A673 (cell line): ENCODE data around the gene TGM6. TPM values are rescaled to one million over a fixed set of nuclear protein-coding genes. Genes with fewer than 3 reads are reported as not detected.
A peak's percentile ranks its signal among the peaks of the same experiment; 100 is the strongest.

Experiments
- BruUV-seq: library from RNA; stranded (reverse); fragments of 400-500 nt; replicated peaks from 2 replicates; lab custom pipeline; 2021; lab: Mats Ljungman, UMichigan
- CTCF ChIA-PET: fragments of 300-600 bp; sonication (Branson Sonifier 250); formaldehyde crosslinking; loops from one replicate; lab custom pipeline; 2022; ENCODE audit warnings: antibody characterized with exemption; lab: Charles Lee
- POLR2A ChIA-PET: fragments of 300-600 bp; sonication (Branson Sonifier 250); formaldehyde crosslinking; loops from one replicate; lab custom pipeline; 2022; ENCODE audit warnings: antibody characterized with exemption; ENCODE audit not compliant: low non-redundant PET; lab: Charles Lee
- DNase-seq: peaks from one replicate; pipeline ENCODE4 v3.0.0-alpha.2; 2015; ENCODE audit warnings: low spot score
- H3K27ac ChIP-seq: fragments of 200-600 bp; sonication (generic); 2 replicates; pipeline ENCODE4 v1.5.1; 2016; ENCODE audit warnings: mixed run types, low read depth, mild to moderate bottlenecking, mixed read lengths, antibody characterized with exemption, low read length; ENCODE audit not compliant: poor library complexity, severe bottlenecking
- H3K27me3 ChIP-seq: fragments of 200-600 bp; sonication (generic); replicated peaks from 2 replicates; pipeline ENCODE4 v1.6.1; 2017; ENCODE audit warnings: mixed run types, low read depth, mild to moderate bottlenecking, mixed read lengths, antibody characterized with exemption, low read length; ENCODE audit not compliant: insufficient read depth, poor library complexity
- H3K36me3 ChIP-seq: fragments of 200-600 bp; sonication (generic); 2 replicates; pipeline ENCODE4 v1.6.1; 2016; ENCODE audit warnings: mixed run types, mild to moderate bottlenecking, mixed read lengths, antibody characterized with exemption, low read length; ENCODE audit not compliant: insufficient read depth, poor library complexity, severe bottlenecking
- H3K4me1 ChIP-seq: fragments of 200-600 bp; sonication (generic); 2 replicates; pipeline ENCODE4 v1.6.1; 2017; ENCODE audit warnings: mixed run types, mild to moderate bottlenecking, mixed read lengths, antibody characterized with exemption, low read length; ENCODE audit not compliant: insufficient read depth, poor library complexity, severe bottlenecking
- H3K4me3 ChIP-seq: fragments of 200-600 bp; sonication (generic); 2 replicates; pipeline ENCODE4 v1.5.1; 2016; ENCODE audit warnings: low read depth, mixed run types, mild to moderate bottlenecking, mixed read lengths, low read length; ENCODE audit not compliant: poor library complexity, severe bottlenecking
- H3K9me3 ChIP-seq: fragments of 200-600 bp; sonication (generic); 2 replicates; pipeline ENCODE4 v1.6.1; 2016; ENCODE audit warnings: mixed run types, low read depth, mild to moderate bottlenecking, mixed read lengths, antibody characterized with exemption, low read length; ENCODE audit not compliant: poor library complexity, severe bottlenecking
- EZH2 ChIP-seq: fragments of 200-600 bp; sonication (generic); IDR thresholded peaks from 2 replicates; pipeline ENCODE4 v1.6.1; 2017; ENCODE audit warnings: borderline replicate concordance, low read depth, mild to moderate bottlenecking, mixed read lengths, antibody characterized with exemption, low read length; ENCODE audit not compliant: poor library complexity, severe bottlenecking
- intact Hi-C: fragments of 100-400 bp; cut with micrococcal nuclease; formaldehyde crosslinking; loops from one replicate; pipeline ENCODE4 v1.10.0; 2022; ENCODE audit not compliant: unreplicated experiment
- total RNA-seq: library from RNA; stranded (reverse); gene quantifications from 2 replicates; pipeline ENCODE4 v1.2.3, GENCODE V29; 2021
- TF ChIP-seq, protein P1 (sequence below): fragments of 300-800, 200-600 bp; sonication (generic); conservative IDR thresholded peaks from 2 replicates; pipeline ENCODE4 v1.5.1; 2017; ENCODE audit warnings: low read depth, mild to moderate bottlenecking, antibody characterized with exemption, low read length, moderate library complexity, mixed read lengths

Gene TGM6
- total RNA-seq, 1 experiment from 2014 or later: not detected

DNA sequence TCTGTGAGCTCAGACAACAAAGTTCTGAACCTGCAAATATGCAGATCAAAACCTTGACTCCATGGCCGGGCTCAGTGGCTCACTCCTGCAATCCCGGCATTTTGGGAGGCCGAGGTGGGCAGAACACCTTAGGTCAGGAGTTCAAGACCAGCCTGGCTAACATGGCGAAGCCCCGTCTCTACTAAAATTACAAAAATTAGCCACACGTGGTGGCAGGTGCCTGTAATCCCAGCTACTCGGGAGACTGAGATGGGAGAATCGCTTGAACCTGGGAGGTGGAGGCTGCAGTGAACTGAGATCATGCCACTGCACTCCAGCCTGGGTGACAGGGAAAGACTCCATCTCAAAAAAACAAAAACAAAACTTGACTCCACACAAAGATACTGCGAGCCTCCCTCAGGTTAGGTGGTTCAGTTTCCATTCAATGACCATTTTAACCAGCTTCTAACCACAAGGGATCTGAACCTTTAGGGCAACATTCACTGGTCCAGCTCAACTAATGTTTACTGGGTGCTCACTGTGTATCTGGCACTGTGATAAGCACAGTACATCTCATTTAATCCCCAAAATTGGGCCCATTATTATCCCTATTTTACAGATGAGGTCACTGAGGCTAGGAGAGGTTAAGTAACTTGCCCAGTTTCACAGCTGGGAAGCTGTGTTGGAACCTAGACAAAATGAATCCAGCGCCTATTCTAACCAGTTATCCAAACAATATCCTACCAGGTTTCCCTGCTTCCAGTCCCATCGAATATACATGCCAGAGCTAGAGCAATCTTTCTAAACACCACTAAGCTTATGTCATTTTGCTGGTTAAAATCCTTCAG, 88.1 kb downstream of the TGM6 start:
- no peak for DNase-seq
- no peaks in the 10 kb centered on the region for H3K27me3 ChIP-seq
- peak overlapping the region; percentile 72 for H3K4me3 ChIP-seq
- POLR2A ChIA-PET: interaction anchor here (0.5 to 0.7 kb wide), 2 partner anchors 86 to 1039 kb away, joined by 3 to 4 read pairs; no protein-coding TSS in a partner anchor
- CTCF ChIA-PET: no interaction called here
- TF ChIP-seq, protein P1, sequence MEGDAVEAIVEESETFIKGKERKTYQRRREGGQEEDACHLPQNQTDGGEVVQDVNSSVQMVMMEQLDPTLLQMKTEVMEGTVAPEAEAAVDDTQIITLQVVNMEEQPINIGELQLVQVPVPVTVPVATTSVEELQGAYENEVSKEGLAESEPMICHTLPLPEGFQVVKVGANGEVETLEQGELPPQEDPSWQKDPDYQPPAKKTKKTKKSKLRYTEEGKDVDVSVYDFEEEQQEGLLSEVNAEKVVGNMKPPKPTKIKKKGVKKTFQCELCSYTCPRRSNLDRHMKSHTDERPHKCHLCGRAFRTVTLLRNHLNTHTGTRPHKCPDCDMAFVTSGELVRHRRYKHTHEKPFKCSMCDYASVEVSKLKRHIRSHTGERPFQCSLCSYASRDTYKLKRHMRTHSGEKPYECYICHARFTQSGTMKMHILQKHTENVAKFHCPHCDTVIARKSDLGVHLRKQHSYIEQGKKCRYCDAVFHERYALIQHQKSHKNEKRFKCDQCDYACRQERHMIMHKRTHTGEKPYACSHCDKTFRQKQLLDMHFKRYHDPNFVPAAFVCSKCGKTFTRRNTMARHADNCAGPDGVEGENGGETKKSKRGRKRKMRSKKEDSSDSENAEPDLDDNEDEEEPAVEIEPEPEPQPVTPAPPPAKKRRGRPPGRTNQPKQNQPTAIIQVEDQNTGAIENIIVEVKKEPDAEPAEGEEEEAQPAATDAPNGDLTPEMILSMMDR: no peak
- TF ChIP-seq EZH2: no peak
- BruUV-seq: no TSS peak
- H3K4me1 ChIP-seq: peaks cover 10% of the 10 kb centered on the region
- peak overlapping the region; percentile 95 for H3K27ac ChIP-seq
- H3K36me3 ChIP-seq: peaks cover 47% of the 10 kb centered on the region
- intact Hi-C loops: no loop called here
- no peaks in the 10 kb centered on the region for H3K9me3 ChIP-seq

DNA sequence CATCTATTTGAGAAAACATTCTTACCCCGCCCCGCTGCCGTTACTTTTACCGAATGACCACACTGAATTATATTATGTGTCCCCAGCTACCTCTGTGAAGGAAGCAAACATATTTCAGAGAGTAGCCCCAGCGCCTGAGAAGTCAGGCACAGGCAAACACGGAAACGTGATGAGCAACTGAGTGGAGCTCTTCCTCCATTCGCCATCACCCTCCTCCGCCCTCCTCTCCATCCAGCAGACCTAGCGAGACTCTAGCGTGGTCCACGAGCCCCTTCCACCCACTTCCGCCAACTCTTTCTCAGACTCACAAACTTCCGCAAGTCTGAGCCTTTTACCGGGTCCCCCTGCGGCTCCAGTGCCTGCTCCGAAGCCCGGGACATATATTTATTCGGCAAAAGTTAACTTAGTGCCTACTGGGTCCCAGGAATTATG, 89.3 kb downstream of the TGM6 start:
- no TSS peak for BruUV-seq
- H3K27me3 ChIP-seq: no peaks in the 10 kb centered on the region
- peaks cover 35% of the 10 kb centered on the region for H3K36me3 ChIP-seq
- TF ChIP-seq, protein P1: no peak
- no peak for TF ChIP-seq EZH2
- POLR2A ChIA-PET: no interaction called here
- H3K9me3 ChIP-seq: no peaks in the 10 kb centered on the region
- DNase-seq: peak; percentile 55
- H3K27ac ChIP-seq: peak overlapping the region; percentile 95
- CTCF ChIA-PET: interaction anchor here (0.5 kb wide), 1 partner anchor 749 kb away, joined by 13 read pairs; no protein-coding TSS in a partner anchor
- H3K4me3 ChIP-seq: peak overlapping the region; percentile 72
- intact Hi-C loops: loop anchor here (2.0 kb wide), 1 partner anchor 183 kb away; the partner anchor contains the start of gene NOP56
- peaks cover 10% of the 10 kb centered on the region for H3K4me1 ChIP-seq

DNA sequence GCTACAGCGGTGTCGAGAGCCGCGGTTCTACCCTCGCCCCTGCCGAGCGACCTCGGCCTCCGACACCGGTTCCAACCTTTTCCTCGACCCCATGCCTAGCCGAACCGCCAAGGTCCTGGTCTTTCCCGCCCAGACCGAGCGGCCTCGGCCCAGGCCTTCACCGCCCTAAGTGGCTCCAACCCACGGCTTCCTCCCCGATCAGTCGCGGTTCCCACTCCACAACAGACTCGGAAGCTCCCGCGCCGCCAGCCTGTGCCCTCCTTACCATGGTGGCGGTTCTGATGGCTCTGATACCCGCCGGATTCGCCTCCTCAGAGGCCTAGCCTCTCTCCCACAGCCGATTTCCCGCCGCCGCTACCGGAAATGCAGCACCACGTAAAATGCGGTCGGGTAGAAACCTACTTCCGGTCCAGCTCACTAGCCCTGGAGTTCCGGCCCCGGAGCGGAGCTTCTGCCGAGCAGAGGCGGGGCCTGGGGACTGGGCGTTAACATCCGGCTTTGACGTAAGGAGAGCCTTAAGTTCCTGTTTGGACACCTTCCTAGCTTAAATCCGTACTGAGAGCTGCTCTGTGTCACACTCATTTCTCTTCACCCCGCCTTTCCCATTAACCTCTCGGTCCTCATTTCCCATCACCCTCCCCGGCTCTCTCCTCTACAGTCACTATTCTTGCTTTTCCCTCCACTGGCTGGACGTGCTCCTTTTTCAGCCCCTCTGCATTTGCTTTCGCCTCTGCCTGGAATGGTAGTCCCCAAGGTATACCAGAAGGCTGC, 89.9 kb downstream of the TGM6 start, which contains the start of gene SNRPB:
TSS of gene SNRPB (minus strand) at position 367 of the 771 bp plus-strand sequence. CDS start at position 268, 99 bp downstream.
- intact Hi-C loops: loop anchor here (2.0 kb wide), 1 partner anchor 182 kb away; the partner anchor contains the start of gene NOP56
- Histone ChIP-seq H3K27me3 (no peaks in the 10 kb centered on the region), H3K9me3 (no peaks in the 10 kb centered on the region), H3K4me1 (peaks cover 10% of the 10 kb centered on the region), H3K4me3 (peak within 1 kb of the TSS; percentile 72), H3K27ac (peak within 1 kb of the TSS; percentile 95), H3K36me3 (peaks cover 29% of the 10 kb centered on the region)
- BruUV-seq: TSS peak; percentile 48
- ChIA-PET CTCF (interaction anchor here (0.5 kb wide), 1 partner anchor 748 kb away, joined by 13 read pairs; no protein-coding TSS in a partner anchor), POLR2A (interaction anchor here (0.6 kb wide), 1 partner anchor 44 kb away, joined by 4 read pairs; no protein-coding TSS in a partner anchor)
- DNase-seq: peak; percentile 99
- TF ChIP-seq, protein P1: no peak
- TF ChIP-seq EZH2: no peak
